Activated CD8-positive, alpha-beta memory T cell treated with anti-CD3 and anti-CD28 coated beads, Interleukin-2, amount 10 ng/mL, durations not matched to agents 7 days and 5 days (primary cell): ENCODE measurements around the gene ATOH1. TPM values are rescaled to one million over a fixed set of nuclear protein-coding genes. Genes with fewer than 3 reads are reported as not detected.

Experiments used
- ATAC-seq: fragments of 150-1000 bp; cut with Tn5 transposase; one replicate; pipeline ENCODE4 v1.10.0; 2021; ENCODE audit warnings: moderate library complexity
- CTCF ChIA-PET: fragments of 350-600 bp; sonication (Branson Sonifier 250); formaldehyde crosslinking; loops from one replicate; lab custom pipeline; 2021; ENCODE audit warnings: antibody characterized with exemption; lab: Charles Lee
- DNase-seq: peaks from one replicate; pipeline ENCODE4 v3.0.0-alpha.2; 2020
- H3K27ac Mint-ChIP-seq: one replicate; pipeline ENCODE4 v1.8.0; 2021; ENCODE audit warnings: mild to moderate bottlenecking, mixed read lengths
- H3K27me3 Mint-ChIP-seq: one replicate; pipeline ENCODE4 v1.8.0; 2021; ENCODE audit warnings: mixed read lengths
- H3K36me3 Mint-ChIP-seq: one replicate; pipeline ENCODE4 v1.8.0; 2021; ENCODE audit warnings: mild to moderate bottlenecking, mixed read lengths
- H3K4me1 Mint-ChIP-seq: one replicate; pipeline ENCODE4 v1.8.0; 2021; ENCODE audit warnings: mixed read lengths
- H3K4me3 Mint-ChIP-seq: one replicate; pipeline ENCODE4 v1.8.0; 2021; ENCODE audit warnings: mild to moderate bottlenecking, moderate library complexity, mixed read lengths
- H3K9me3 Mint-ChIP-seq: one replicate; pipeline ENCODE4 v1.8.0; 2022; ENCODE audit warnings: low read depth, mixed read lengths
- total RNA-seq, 2 experiments: library from RNA; stranded (reverse); gene quantifications; one replicate each; pipeline ENCODE4 v1.2.3, GENCODE V29; 2021

ATOH1 gene
- total RNA-seq, 2 experiments from 2014 or later: not detected

DNA sequence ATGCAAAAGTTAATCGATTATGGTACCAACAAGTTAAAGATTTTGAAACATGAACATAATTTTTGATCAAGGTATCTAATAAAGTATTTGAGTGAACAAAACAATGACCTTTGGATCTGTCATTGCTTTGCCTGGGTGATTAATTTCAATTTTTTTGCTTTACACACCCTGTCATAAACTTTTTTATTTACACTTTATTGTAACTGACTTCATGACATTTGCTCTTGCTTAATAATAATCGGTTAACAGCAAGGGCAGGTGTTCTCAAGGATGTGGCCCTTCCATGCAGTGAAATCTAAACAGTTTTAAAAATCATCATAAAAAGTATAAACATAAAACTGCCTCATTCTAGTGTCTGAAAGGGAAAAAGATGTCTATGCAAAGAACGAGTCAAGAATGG is 24.1 kb downstream of the ATOH1 start:
- Mint-ChIP-seq H3K4me3 (no peak overlapping the region), H3K9me3 (no peaks in the 10 kb centered on the region), H3K27ac (no peak overlapping the region), H3K36me3 (no peaks in the 10 kb centered on the region), H3K27me3 (no peaks in the 10 kb centered on the region), H3K4me1 (no peaks in the 10 kb centered on the region)
- ATAC-seq (no peak), DNase-seq (no peak)
- CTCF ChIA-PET: no interaction called here

DNA sequence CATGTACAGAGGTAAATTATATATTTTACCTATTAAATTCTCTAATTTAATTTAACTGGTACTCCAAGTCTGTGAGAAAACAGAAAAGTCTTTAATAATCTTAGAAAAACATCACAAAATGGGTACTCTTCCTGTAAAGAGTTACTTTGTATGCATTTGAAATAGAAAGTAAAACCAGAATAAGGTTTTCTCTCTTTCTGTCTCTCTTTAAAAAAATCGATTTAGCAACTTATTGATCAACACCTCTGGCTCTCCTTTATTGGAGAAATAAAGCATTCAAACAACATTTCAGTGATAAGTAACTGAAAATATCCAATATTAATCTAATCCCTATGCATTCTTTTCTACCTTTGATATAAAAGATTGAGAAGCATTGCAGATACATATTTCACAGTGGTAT is 27.4 kb downstream of the ATOH1 start:
- CTCF ChIA-PET: no interaction called here
- H3K36me3 Mint-ChIP-seq: no peaks in the 10 kb centered on the region
- H3K4me3 Mint-ChIP-seq: no peak overlapping the region
- ATAC-seq: no peak
- no peaks in the 10 kb centered on the region for H3K4me1 Mint-ChIP-seq
- no peak overlapping the region for H3K27ac Mint-ChIP-seq
- no peak for DNase-seq
- no peaks in the 10 kb centered on the region for H3K27me3 Mint-ChIP-seq
- H3K9me3 Mint-ChIP-seq: no peaks in the 10 kb centered on the region

GRCh38 chr4:93865650-93866049 is 37.1 kb downstream of the ATOH1 start:
- Mint-ChIP-seq H3K9me3 (no peaks in the 10 kb centered on the region), H3K4me1 (no peaks in the 10 kb centered on the region), H3K4me3 (no peak overlapping the region), H3K27me3 (no peaks in the 10 kb centered on the region), H3K27ac (no peak overlapping the region), H3K36me3 (no peaks in the 10 kb centered on the region)
- CTCF ChIA-PET: no interaction called here
- DNase-seq (no peak), ATAC-seq (no peak)

DNA sequence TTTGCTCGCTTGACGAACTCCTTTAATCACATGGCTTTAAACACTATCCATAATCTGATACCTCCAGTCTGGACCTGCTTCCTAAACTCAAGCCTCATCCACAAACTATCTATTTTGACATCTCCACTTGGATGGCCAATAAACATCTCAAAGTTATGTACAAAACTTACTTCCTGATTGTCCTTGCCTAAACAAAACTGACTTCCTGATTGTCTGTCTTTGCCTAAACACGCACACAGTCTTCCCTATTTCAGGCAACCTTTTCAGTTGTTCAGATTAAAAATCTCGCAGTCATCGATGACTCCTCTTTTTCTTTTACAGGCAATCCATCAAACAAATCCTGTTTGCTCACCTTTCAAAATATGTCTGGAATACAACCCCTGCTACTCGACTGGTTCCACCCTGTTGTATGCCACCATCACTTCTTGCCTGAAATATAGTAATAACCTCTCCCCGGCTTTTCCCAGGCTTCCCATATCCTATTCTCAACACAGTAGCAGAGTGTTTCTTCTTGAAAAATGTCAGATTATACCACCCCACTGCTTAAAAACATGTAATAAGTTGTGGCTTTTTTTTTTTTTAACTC is 39.0 kb downstream of the ATOH1 start:
- no peak overlapping the region for H3K4me3 Mint-ChIP-seq
- no peak overlapping the region for H3K27ac Mint-ChIP-seq
- H3K4me1 Mint-ChIP-seq: no peaks in the 10 kb centered on the region
- no peaks in the 10 kb centered on the region for H3K9me3 Mint-ChIP-seq
- CTCF ChIA-PET: no interaction called here
- no peaks in the 10 kb centered on the region for H3K27me3 Mint-ChIP-seq
- ATAC-seq (no peak), DNase-seq (no peak)
- no peaks in the 10 kb centered on the region for H3K36me3 Mint-ChIP-seq

GRCh38 chr4:93870876-93871458 is 42.4 kb downstream of the ATOH1 start:
- DNase-seq (no peak), ATAC-seq (no peak)
- no peak overlapping the region for H3K4me3 Mint-ChIP-seq
- H3K36me3 Mint-ChIP-seq: no peaks in the 10 kb centered on the region
- no peaks in the 10 kb centered on the region for H3K4me1 Mint-ChIP-seq
- H3K9me3 Mint-ChIP-seq: no peaks in the 10 kb centered on the region
- CTCF ChIA-PET: no interaction called here
- H3K27ac Mint-ChIP-seq: no peak overlapping the region
- no peaks in the 10 kb centered on the region for H3K27me3 Mint-ChIP-seq

DNA sequence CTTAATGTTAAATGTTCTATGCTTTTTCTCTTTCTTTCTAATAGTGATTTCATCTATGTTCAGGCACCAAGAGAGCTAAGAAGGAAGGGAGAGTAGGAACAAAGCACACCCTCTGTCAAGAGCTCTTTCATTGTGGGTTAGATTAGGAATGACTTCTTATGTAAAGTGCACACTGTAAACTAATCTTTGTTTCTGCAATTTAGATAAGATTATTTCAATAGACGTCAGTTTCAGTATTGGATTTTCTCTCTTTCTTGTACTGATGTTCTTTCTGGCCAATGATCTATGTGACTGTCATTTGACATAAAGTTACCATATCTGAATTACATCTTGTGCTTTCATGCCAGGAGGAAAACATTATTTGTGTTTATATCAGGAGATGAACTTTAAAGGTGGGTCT is 48.2 kb downstream of the ATOH1 start:
- Mint-ChIP-seq H3K4me1 (no peaks in the 10 kb centered on the region), H3K9me3 (peaks cover 2% of the 10 kb centered on the region), H3K36me3 (no peaks in the 10 kb centered on the region), H3K27me3 (no peaks in the 10 kb centered on the region), H3K27ac (no peak overlapping the region), H3K4me3 (no peak overlapping the region)
- CTCF ChIA-PET: no interaction called here
- DNase-seq: no peak
- no peak for ATAC-seq

- no peaks in the 10 kb centered on the region for H3K36me3 Mint-ChIP-seq
- H3K4me3 Mint-ChIP-seq: no peak overlapping the region
- no peaks in the 10 kb centered on the region for H3K4me1 Mint-ChIP-seq
- peaks cover 2% of the 10 kb centered on the region for H3K9me3 Mint-ChIP-seq
- no peak overlapping the region for H3K27ac Mint-ChIP-seq
- ATAC-seq (no peak), DNase-seq (no peak)
- no peaks in the 10 kb centered on the region for H3K27me3 Mint-ChIP-seq
- CTCF ChIA-PET: no interaction called here
These were observed 50.0 kb downstream of the ATOH1 start for GRCh38 chr4:93878566-93878965.

- Mint-ChIP-seq H3K36me3 (no peaks in the 10 kb centered on the region), H3K27me3 (no peaks in the 10 kb centered on the region), H3K4me3 (no peak overlapping the region), H3K9me3 (peaks cover 2% of the 10 kb centered on the region), H3K4me1 (no peaks in the 10 kb centered on the region), H3K27ac (no peak overlapping the region)
- CTCF ChIA-PET: no interaction called here
- ATAC-seq (no peak), DNase-seq (no peak)
These were observed 51.4 kb downstream of the ATOH1 start for GRCh38 chr4:93879919-93880318.
